Cardiac fibroblast (primary cell): Measurements from ENCODE around the gene MTMR10.

Source experiments
- DNase-seq, 2 donors: peaks; one replicate each; pipeline versions ENCODE4 v3.0.0 to v3.0.0-alpha.2; 2010; ENCODE audit warnings: low read depth in 2 of 2
- H3K4me3 ChIP-seq, 2 donors: replicated peaks in 1 of 2; 1 replicate in 1 of 2; 2 replicates in 1 of 2; pipeline ENCODE4 v1.5.1; 2011; ENCODE audit warnings: low read depth in 2 of 2, low read length in 2 of 2, mild to moderate bottlenecking in 2 of 2, moderate library complexity in 1 of 2
- TF ChIP-seq, protein P1 (sequence below): IDR thresholded peaks from one replicate; pipeline ENCODE4 v1.5.1; 2011; ENCODE audit warnings: low read depth, mild to moderate bottlenecking, low read length, inconsistent platforms

Gene MTMR10

DNA sequence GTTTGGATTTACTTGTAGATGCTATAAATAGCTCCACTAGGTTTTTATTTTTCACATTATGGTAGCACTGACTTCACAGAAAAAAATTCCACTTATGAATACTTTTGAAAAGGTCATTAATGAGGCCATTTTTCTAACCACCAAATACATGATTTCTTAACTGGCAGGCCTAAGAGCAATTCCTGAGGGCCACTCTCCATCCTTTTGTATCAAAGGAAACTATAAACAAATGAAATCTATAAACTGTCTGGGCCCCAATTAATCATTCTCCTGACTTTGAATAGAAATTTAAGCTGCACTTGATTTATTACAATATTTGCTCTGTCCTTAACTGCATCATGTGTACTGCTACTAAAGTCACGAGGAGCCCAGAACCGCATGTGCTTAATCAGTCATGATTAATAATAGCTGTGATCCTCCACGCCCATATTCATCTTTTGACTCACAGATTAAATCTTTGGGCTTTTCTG is 25.1 kb upstream of the MTMR10 start:
- H3K4me3 ChIP-seq, result no peak overlapping the region
- DNase-seq, result peak; percentile 53 to 68
- TF ChIP-seq, protein P1, sequence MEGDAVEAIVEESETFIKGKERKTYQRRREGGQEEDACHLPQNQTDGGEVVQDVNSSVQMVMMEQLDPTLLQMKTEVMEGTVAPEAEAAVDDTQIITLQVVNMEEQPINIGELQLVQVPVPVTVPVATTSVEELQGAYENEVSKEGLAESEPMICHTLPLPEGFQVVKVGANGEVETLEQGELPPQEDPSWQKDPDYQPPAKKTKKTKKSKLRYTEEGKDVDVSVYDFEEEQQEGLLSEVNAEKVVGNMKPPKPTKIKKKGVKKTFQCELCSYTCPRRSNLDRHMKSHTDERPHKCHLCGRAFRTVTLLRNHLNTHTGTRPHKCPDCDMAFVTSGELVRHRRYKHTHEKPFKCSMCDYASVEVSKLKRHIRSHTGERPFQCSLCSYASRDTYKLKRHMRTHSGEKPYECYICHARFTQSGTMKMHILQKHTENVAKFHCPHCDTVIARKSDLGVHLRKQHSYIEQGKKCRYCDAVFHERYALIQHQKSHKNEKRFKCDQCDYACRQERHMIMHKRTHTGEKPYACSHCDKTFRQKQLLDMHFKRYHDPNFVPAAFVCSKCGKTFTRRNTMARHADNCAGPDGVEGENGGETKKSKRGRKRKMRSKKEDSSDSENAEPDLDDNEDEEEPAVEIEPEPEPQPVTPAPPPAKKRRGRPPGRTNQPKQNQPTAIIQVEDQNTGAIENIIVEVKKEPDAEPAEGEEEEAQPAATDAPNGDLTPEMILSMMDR, result no peak

DNA sequence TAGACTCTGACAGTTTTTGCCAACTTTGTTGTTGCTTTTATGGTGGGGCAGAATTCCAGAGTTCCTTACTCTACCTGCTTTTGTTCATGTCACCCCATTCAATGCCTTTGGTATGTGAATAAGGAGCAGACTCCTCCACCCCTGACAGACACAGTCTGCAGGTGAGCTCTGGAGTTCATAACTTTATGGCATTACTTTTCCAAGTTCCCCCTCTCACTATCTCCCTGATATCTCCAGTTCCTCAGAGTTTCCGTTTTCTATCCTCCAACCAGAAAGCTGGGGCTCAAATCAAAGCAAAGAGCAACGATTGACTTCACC is 23.1 kb upstream of the MTMR10 start:
- no peak overlapping the region for H3K4me3 ChIP-seq
- DNase-seq, result no peak
- TF ChIP-seq, protein P1, result no peak

DNA sequence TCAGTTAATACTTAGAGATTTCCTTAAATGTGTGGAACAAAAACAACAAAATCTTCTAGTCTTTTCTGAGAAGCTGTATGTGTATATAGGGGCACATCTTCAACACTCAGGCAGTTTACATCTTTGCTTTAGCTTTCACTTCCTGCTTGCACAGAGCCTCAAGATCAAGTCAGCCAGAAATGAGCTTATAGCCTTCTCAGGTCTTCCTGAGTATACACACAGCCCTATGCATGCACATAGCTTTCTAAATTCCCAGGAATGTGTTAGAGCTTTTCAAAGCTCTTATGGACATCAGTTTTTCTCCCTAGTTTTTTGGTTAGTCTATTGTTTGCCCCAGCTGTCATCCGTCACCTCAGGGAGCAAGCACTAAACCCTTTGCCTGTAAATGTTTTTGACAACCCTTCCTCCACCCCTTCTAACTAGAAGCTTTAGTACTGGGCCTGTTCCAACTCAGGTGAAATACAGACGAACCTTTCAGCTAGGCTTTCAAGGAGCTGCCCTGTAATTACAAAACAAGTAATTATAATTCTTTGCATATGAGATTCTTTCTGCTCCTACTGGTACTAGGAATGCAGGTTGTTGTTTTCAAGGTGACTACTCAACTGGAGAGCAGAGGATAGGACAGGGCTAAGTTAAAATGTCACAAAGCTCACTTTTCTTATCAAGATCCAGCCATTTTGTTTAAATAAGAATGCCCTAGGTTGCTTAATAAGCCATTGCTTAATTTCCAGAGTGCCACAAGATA is 22.6 kb upstream of the MTMR10 start:
- DNase-seq, result no peak
- TF ChIP-seq, protein P1, result no peak
- no peak overlapping the region for H3K4me3 ChIP-seq

DNA sequence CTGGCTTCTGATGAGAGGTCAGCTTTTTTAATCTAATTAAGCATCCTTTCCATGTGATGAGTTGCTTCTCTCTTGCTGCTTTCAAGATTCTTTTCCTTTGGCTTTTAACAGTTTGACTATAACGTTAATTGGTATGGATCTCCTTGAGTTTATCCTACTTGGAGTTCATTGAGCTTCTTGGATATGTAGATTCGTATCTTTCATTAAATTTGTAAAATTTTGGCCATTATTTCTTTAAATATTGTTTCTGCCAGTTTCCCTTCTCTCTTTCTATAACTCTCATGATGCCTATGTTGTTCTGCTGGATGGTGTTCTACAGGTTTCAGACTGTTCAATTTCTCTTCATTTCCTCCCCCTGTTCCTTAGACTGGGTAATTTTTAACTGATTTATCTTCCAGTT is 21.0 kb upstream of the MTMR10 start:
- H3K4me3 ChIP-seq, result no peak overlapping the region
- TF ChIP-seq, protein P1, result no peak
- DNase-seq, result no peak

DNA sequence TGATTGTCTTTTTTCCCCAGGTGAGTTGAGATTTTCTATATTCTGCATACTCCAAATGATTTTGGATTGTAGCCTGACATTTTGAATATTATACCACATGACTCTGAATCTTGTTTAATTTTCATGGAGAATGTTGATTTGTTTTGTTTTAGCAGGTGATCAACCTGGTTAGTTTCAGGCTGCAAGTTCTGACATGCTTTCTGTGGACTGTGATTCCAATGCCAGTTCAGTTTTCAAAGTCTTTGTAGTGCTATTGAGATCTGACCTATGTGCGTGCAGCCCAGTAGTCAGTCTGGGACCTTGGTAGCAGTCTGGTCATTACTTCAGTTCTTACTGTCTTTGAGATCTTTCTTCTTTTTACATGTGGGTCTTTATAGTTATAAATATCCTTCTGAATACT is 18.6 kb upstream of the MTMR10 start:
- DNase-seq, result no peak
- no peak overlapping the region for H3K4me3 ChIP-seq
- TF ChIP-seq, protein P1, result no peak

DNA sequence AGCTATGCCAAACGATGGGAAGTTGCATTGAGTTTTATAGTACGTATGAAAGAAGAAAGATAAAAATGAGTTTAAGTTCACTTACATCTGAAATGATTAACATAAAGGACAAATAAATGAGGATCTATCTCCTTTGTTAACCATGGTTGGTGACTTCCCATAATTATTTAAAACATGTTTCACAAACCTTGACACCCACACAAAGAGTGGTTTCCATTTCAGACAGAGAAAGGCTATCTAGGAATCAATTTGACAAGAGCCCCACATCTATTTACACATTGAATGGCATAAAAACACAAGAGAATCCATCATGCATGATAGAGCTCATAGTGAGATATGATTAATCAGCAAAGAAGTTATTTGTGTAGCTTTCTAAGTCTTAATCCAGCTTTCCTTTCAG is 14.2 kb upstream of the MTMR10 start:
- H3K4me3 ChIP-seq, result no peak overlapping the region
- TF ChIP-seq, protein P1, result no peak
- DNase-seq, result no peak

DNA sequence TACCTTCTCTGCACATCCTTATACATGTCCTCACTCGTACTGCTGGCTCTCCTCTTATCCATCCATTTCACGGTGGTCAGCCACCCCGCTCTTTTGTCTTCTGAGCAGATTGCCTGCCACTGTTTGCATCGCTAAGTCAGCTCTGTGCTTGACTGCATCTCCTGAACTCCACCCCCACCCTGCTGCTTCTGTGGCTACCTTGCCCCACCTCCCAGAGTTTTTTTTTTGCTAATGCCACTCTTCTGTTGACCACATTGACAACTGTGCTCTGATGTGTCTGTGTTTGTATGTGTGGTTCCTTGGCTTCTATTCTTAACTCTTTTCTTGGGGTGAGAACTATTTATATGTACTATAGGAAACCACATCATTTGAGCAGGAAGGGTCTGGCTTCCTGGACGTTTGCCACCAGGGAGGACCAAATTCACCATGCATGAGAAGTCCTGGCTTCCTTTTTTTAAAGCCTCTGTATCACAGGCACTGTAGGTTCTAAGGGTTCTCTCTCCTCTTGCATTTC is 12.8 kb upstream of the MTMR10 start:
- DNase-seq, result no peak
- no peak overlapping the region for H3K4me3 ChIP-seq
- TF ChIP-seq, protein P1, result no peak
